Neural crest cell (in vitro differentiated cells): ENCODE measurements around the gene RNASE7. TPM values are rescaled to one million over a fixed set of nuclear protein-coding genes. Genes with fewer than 3 reads are reported as not detected.
"Not testable (repeated sequence)": the region's sequence is repeated elsewhere in the genome, so short reads cannot be mapped to it uniquely, and the experiment has no call there.

Source experiments
- DNase-seq: peaks from one replicate; pipeline ENCODE4 v3.0.0; 2021; ENCODE audit warnings: low read depth, mixed read lengths, low spot score
- H3K27ac Mint-ChIP-seq: one replicate; pipeline ENCODE4 v1.8.0; 2021; ENCODE audit warnings: mild to moderate bottlenecking, mixed read lengths; ENCODE audit not compliant: unreplicated experiment
- H3K27me3 Mint-ChIP-seq: 2 replicates; pipeline ENCODE4 v1.8.0; 2021; ENCODE audit warnings: low read depth, mild to moderate bottlenecking, mixed read lengths
- H3K36me3 Mint-ChIP-seq: 2 replicates; pipeline ENCODE4 v1.8.0; 2021; ENCODE audit warnings: low read depth, mild to moderate bottlenecking, mixed read lengths
- H3K4me1 Mint-ChIP-seq: 2 replicates; pipeline ENCODE4 v1.8.0; 2021; ENCODE audit warnings: mixed read lengths
- H3K4me3 Mint-ChIP-seq: one replicate; pipeline ENCODE4 v1.8.0; 2021; ENCODE audit warnings: mild to moderate bottlenecking, mixed read lengths
- H3K9me3 Mint-ChIP-seq: 2 replicates; pipeline ENCODE4 v1.8.0; 2021; ENCODE audit warnings: mixed read lengths
- total RNA-seq: library from RNA; stranded (reverse); gene quantifications from 2 replicates; pipeline ENCODE4 v1.2.1, GENCODE V29; 2021
- TF ChIP-seq, protein P1 (sequence below): fragments of 200-600 bp; sonication (generic); conservative IDR thresholded peaks from 2 replicates; pipeline ENCODE4 v1.5.0; 2021; ENCODE audit warnings: antibody characterized with exemption, mild to moderate bottlenecking

RNASE7 gene
- total RNA-seq, 1 donor from 2014 or later, result not detected

DNA sequence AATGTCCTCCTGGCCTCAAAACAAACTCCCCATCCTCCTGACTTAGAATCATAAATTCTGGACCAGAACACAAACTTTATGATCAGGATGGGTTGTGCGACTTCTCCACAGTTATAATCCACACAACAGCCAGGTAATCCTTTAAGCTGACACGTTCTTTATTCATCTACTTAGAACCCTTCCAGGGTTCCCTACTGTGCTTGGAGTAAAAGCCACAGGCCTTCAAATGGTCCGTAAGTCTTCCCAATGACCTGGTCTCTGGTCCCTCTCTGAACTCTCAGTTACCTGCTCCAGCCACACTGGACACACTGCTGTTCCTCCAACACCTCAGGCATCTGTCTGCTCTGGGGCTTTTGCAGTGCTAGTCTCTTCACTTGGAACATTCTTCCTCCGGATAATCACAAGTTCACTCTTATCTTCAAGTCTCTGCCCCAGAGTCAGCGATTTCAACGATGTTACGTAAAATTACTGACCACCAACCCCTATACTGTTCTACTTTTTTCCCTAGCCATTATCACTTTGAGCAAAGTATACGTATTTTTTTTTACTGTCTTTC, 1.7 kb upstream of the RNASE7 start:
- Mint-ChIP-seq H3K4me1 (peaks cover 7% of the 10 kb centered on the region), H3K27ac (no peak overlapping the region), H3K27me3 (peaks cover 29% of the 10 kb centered on the region), H3K4me3 (no peak overlapping the region), H3K36me3 (no peaks in the 10 kb centered on the region), H3K9me3 (no peaks in the 10 kb centered on the region)
- DNase-seq, result no peak
- TF ChIP-seq, protein P1, sequence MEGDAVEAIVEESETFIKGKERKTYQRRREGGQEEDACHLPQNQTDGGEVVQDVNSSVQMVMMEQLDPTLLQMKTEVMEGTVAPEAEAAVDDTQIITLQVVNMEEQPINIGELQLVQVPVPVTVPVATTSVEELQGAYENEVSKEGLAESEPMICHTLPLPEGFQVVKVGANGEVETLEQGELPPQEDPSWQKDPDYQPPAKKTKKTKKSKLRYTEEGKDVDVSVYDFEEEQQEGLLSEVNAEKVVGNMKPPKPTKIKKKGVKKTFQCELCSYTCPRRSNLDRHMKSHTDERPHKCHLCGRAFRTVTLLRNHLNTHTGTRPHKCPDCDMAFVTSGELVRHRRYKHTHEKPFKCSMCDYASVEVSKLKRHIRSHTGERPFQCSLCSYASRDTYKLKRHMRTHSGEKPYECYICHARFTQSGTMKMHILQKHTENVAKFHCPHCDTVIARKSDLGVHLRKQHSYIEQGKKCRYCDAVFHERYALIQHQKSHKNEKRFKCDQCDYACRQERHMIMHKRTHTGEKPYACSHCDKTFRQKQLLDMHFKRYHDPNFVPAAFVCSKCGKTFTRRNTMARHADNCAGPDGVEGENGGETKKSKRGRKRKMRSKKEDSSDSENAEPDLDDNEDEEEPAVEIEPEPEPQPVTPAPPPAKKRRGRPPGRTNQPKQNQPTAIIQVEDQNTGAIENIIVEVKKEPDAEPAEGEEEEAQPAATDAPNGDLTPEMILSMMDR, result no peak

DNA sequence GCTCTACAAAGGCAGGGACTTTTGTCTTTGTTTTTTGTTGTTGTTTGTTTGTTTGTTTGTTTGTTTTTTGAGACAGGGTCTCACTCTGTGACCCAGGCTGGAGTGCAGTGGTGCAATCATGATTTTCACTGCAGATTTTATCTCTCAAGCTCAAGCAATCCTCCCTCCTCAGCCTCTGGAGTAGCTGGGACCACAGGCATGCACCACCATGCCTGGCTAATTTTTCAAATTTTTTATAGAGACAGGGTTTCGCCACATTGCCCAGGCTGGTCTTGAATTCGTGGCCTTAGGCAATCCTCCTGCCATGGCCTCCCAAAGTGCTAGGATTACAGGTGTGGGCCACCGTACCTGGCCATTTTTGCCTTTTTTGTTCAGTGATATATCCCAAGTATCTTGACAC, 1.2 kb upstream of the RNASE7 start:
- H3K27ac Mint-ChIP-seq, H3K36me3 Mint-ChIP-seq, H3K9me3 Mint-ChIP-seq, H3K4me1 Mint-ChIP-seq, H3K4me3 Mint-ChIP-seq, DNase-seq: not testable (repeated sequence)
- peaks cover 32% of the 10 kb centered on the region for H3K27me3 Mint-ChIP-seq

DNA sequence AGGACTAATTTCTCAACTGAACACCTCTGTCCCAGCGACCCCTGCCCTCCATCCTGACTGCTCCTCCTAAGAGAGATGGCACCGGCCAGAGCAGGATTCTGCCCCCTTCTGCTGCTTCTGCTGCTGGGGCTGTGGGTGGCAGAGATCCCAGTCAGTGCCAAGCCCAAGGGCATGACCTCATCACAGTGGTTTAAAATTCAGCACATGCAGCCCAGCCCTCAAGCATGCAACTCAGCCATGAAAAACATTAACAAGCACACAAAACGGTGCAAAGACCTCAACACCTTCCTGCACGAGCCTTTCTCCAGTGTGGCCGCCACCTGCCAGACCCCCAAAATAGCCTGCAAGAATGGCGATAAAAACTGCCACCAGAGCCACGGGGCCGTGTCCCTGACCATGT, 756 bp downstream of the RNASE7 start:
- H3K27me3 Mint-ChIP-seq, result peaks cover 32% of the 10 kb centered on the region
- no peak overlapping the region for H3K27ac Mint-ChIP-seq
- no peak for DNase-seq
- TF ChIP-seq, protein P1, result no peak
- no peaks in the 10 kb centered on the region for H3K36me3 Mint-ChIP-seq
- no peaks in the 10 kb centered on the region for H3K9me3 Mint-ChIP-seq
- peaks cover 7% of the 10 kb centered on the region for H3K4me1 Mint-ChIP-seq
- H3K4me3 Mint-ChIP-seq, result no peak overlapping the region

DNA sequence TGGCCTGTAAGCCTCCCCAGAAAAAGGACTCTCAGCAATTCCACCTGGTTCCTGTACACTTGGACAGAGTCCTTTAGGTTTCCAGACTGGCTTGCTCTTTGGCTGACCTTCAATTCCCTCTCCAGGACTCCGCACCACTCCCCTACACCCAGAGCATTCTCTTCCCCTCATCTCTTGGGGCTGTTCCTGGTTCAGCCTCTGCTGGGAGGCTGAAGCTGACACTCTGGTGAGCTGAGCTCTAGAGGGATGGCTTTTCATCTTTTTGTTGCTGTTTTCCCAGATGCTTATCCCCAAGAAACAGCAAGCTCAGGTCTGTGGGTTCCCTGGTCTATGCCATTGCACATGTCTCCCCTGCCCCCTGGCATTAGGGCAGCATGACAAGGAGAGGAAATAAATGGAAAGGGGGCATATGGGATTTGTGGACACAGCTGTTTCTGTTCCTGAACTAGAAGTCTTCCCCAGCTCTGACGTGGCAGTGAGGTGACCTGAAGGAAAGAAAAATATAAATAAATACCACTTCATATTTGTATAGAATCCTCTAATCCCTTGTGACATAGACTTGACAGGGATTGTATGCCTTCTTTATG, 1.3 kb downstream of the RNASE7 start:
- Mint-ChIP-seq H3K27me3 (peaks cover 32% of the 10 kb centered on the region), H3K4me1 (peaks cover 7% of the 10 kb centered on the region)
- TF ChIP-seq, protein P1, result no peak

DNA sequence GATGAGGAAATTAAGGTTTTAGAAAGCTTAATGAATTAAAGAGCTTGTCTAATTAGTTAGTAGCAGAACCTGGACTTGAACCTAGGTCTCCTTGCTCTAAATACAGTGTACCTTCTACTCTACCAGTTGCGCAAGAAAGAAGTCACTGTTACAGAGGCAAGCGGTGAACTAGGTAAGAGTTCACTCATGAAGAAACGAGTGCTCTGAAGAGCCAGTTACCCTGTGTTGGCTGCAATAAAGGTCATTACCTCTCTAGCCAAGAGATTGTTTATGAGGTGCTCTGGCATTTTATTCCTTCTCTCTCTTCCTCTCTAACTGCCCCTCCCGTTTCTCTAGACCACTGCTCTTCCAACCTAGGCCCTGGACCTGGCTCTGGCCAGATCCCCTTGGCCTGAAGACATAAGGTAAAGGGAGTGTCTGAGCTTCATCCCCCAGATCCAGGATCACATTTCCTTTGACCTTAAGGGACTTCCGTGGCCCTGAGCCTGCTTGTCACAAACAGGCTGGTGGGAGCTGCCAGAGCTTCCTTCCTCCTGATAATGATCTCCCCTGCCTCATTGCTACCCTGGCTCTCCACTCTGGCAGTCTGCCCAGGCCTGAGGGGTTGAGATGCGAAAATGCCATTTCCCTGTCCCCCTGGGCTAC, 1.9 kb downstream of the RNASE7 start:
- TF ChIP-seq, protein P1, result no peak
- H3K9me3 Mint-ChIP-seq, result no peaks in the 10 kb centered on the region
- peaks cover 7% of the 10 kb centered on the region for H3K4me1 Mint-ChIP-seq
- H3K36me3 Mint-ChIP-seq, result no peaks in the 10 kb centered on the region
- H3K27me3 Mint-ChIP-seq, result peaks cover 32% of the 10 kb centered on the region
- H3K27ac Mint-ChIP-seq, result no peak overlapping the region
- no peak overlapping the region for H3K4me3 Mint-ChIP-seq
- no peak for DNase-seq

More for the DNA sequence above, 1.3 kb downstream of the RNASE7 start:
- Mint-ChIP-seq H3K4me3 (no peak overlapping the region), H3K9me3 (no peaks in the 10 kb centered on the region), H3K27ac (no peak overlapping the region), H3K36me3 (no peaks in the 10 kb centered on the region)
- no peak for DNase-seq

DNA sequence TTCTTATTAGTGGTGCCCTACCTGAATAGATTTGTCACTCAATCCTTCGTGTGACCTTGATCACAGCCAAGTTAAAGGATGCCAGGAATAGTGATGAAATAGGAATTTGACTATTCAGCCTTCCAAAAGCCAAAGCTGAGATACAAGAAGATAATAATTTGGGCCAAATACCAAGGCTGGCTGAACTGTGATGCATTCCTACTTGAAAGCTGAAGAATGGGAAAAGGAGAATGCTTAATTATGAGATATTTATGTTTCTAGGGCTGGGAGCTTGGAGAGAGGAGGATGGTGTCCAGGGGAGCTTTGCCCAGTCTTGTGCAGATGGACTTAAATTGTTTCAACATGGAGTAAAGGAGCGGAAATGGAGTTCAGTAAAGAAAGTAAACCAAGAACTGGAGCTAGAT, 5.2 kb downstream of the RNASE7 start:
- no peaks in the 10 kb centered on the region for H3K4me1 Mint-ChIP-seq
- H3K36me3 Mint-ChIP-seq, result no peaks in the 10 kb centered on the region
- no peaks in the 10 kb centered on the region for H3K9me3 Mint-ChIP-seq
- DNase-seq, result no peak
- no peak overlapping the region for H3K4me3 Mint-ChIP-seq
- TF ChIP-seq, protein P1, result no peak
- H3K27me3 Mint-ChIP-seq, result peaks cover 28% of the 10 kb centered on the region
- H3K27ac Mint-ChIP-seq, result no peak overlapping the region
